ENCODE measurements around the gene LPAR3.

GRCh38 chr1:84836145-84836544, 56.9 kb downstream of the LPAR3 start:
- TF ChIP-seq CTCF (conservative IDR thresholded peaks at IDR 0.05), result no peak
- no peak for TF ChIP-seq EZH2 (IDR thresholded peaks at IDR 0.05; ENCODE audit: low read depth)

Data from PC-9 (cell line).